Caco-2 (cell line): ENCODE data around the gene MROH2B. TPM values are rescaled to one million over a fixed set of nuclear protein-coding genes. Genes with fewer than 3 reads are reported as not detected.

Experiments
- BruUV-seq: library from RNA; stranded (reverse); fragments of 400-500 nt; replicated peaks from 2 replicates; lab custom pipeline; 2021; lab: Mats Ljungman, UMichigan
- CTCF ChIA-PET: fragments of 300-600 bp; sonication (Branson Sonifier 250); formaldehyde crosslinking; loops from one replicate; lab custom pipeline; 2022; ENCODE audit warnings: antibody characterized with exemption; lab: Charles Lee
- POLR2A ChIA-PET: fragments of 300-600 bp; sonication (Branson Sonifier 250); formaldehyde crosslinking; loops from one replicate; lab custom pipeline; 2022; ENCODE audit warnings: antibody characterized with exemption; lab: Charles Lee
- DNase-seq, 2 experiments: peaks; one replicate each; pipeline versions ENCODE4 v3.0.0 to v3.0.0-alpha.2; 2020 to 2022
- H3K27me3 ChIP-seq: replicated peaks from 2 replicates; pipeline ENCODE4 v1.6.0; 2011; ENCODE audit warnings: low read length; ENCODE audit not compliant: control insufficient read depth, insufficient read depth
- H3K36me3 ChIP-seq: 2 replicates; pipeline ENCODE4 v1.5.1; 2011; ENCODE audit warnings: low read length; ENCODE audit not compliant: control insufficient read depth, insufficient read depth
- H3K4me1 ChIP-seq: fragments of 250-450 bp; sonication (Bioruptor Pico); 2 replicates; pipeline ENCODE4 v1.5.1; 2020; ENCODE audit warnings: mild to moderate bottlenecking
- H3K4me3 ChIP-seq: 2 replicates; pipeline ENCODE4 v1.5.1; 2011; ENCODE audit warnings: low read depth, mild to moderate bottlenecking, control low read depth, low read length
- H3K9me3 ChIP-seq: fragments of 250-450 bp; sonication (Bioruptor Pico); 2 replicates; pipeline ENCODE4 v1.5.1; 2020; ENCODE audit warnings: mild to moderate bottlenecking, moderate library complexity
- H3K27ac Mint-ChIP-seq: one replicate; pipeline ENCODE4 v1.8.0; 2022; ENCODE audit warnings: mixed read lengths; ENCODE audit not compliant: unreplicated experiment
- H3K27me3 Mint-ChIP-seq: one replicate; pipeline ENCODE4 v1.8.0; 2022; ENCODE audit warnings: mixed read lengths; ENCODE audit not compliant: insufficient read depth, unreplicated experiment
- H3K36me3 Mint-ChIP-seq: one replicate; pipeline ENCODE4 v1.8.0; 2022; ENCODE audit warnings: mild to moderate bottlenecking, mixed read lengths; ENCODE audit not compliant: insufficient read depth, unreplicated experiment
- H3K4me1 Mint-ChIP-seq: one replicate; pipeline ENCODE4 v1.8.0; 2022; ENCODE audit warnings: low read depth, mixed read lengths; ENCODE audit not compliant: unreplicated experiment
- H3K4me3 Mint-ChIP-seq: one replicate; pipeline ENCODE4 v1.8.0; 2022; ENCODE audit warnings: mild to moderate bottlenecking, moderate library complexity, mixed read lengths; ENCODE audit not compliant: unreplicated experiment
- H3K9me3 Mint-ChIP-seq: one replicate; pipeline ENCODE4 v1.8.0; 2022; ENCODE audit warnings: mixed read lengths; ENCODE audit not compliant: unreplicated experiment
- CTCF ChIP-seq, 2 experiments: fragments of 200-600 bp in 1 of 2; IDR thresholded peaks; 1 replicate in 1 of 2; 2 replicates in 1 of 2; pipeline versions ENCODE4 v1.5.1 to v1.8.0; 2011 to 2022; ENCODE audit warnings: antibody characterized with exemption in 1 of 2, control low read depth in 1 of 2, inconsistent platforms in 1 of 2, low read depth in 1 of 2, low read length in 1 of 2, mild to moderate bottlenecking in 1 of 2, moderate library complexity in 1 of 2; ENCODE audit not compliant: insufficient read depth in 1 of 2, severe bottlenecking in 1 of 2, unreplicated experiment in 1 of 2
- intact Hi-C: fragments of 100-400 bp; cut with micrococcal nuclease; formaldehyde crosslinking; loops from one replicate; pipeline ENCODE4 v1.10.0; 2022; ENCODE audit not compliant: unreplicated experiment
- total RNA-seq: library from RNA; stranded (reverse); gene quantifications from 2 replicates; pipeline ENCODE4 v1.2.3, GENCODE V29; 2022

The MROH2B gene
- total RNA-seq, 1 experiment from 2014 or later = not detected

GRCh38 chr5:40999142-40999541, 72.0 kb downstream of the MROH2B start:
- intact Hi-C loops = no loop called here
- no peak for TF ChIP-seq CTCF (IDR thresholded peaks at IDR 0.05; ENCODE audit: insufficient read depth in 1 of 2, low read depth in 1 of 2, low read length in 1 of 2, severe bottlenecking in 1 of 2, unreplicated experiment in 1 of 2)
- no TSS peak for BruUV-seq
- Histone ChIP-seq H3K36me3 (no peaks in the 10 kb centered on the region), H3K4me1 (no peaks in the 10 kb centered on the region), H3K9me3 (no peaks in the 10 kb centered on the region), H3K27me3 (no peaks in the 10 kb centered on the region), H3K4me3 (no peak overlapping the region)
- H3K27me3 Mint-ChIP-seq = peaks cover 7% of the 10 kb centered on the region
- H3K4me3 Mint-ChIP-seq = no peak overlapping the region
- DNase-seq = no peak
- no peaks in the 10 kb centered on the region for H3K36me3 Mint-ChIP-seq
- no peaks in the 10 kb centered on the region for H3K4me1 Mint-ChIP-seq
- H3K27ac Mint-ChIP-seq = no peak overlapping the region
- no peaks in the 10 kb centered on the region for H3K9me3 Mint-ChIP-seq
- CTCF ChIA-PET = no interaction called here
- POLR2A ChIA-PET = no interaction called here

- no peak overlapping the region for H3K4me3 Mint-ChIP-seq
- intact Hi-C loops = no loop called here
- BruUV-seq = no TSS peak
- H3K36me3 Mint-ChIP-seq = no peaks in the 10 kb centered on the region
- Histone ChIP-seq H3K4me3 (no peak overlapping the region), H3K27me3 (no peaks in the 10 kb centered on the region), H3K4me1 (no peaks in the 10 kb centered on the region), H3K9me3 (no peaks in the 10 kb centered on the region), H3K36me3 (no peaks in the 10 kb centered on the region)
- no peaks in the 10 kb centered on the region for H3K9me3 Mint-ChIP-seq
- no peak overlapping the region for H3K27ac Mint-ChIP-seq
- ChIA-PET CTCF (no interaction called here), POLR2A (no interaction called here)
- H3K4me1 Mint-ChIP-seq = no peaks in the 10 kb centered on the region
- H3K27me3 Mint-ChIP-seq = peaks cover 9% of the 10 kb centered on the region
- no peak for TF ChIP-seq CTCF (IDR thresholded peaks at IDR 0.05; ENCODE audit: insufficient read depth in 1 of 2, low read depth in 1 of 2, low read length in 1 of 2, severe bottlenecking in 1 of 2, unreplicated experiment in 1 of 2)
- DNase-seq = no peak
Measured at GRCh38 chr5:40995801-40996586, 75.1 kb downstream of the MROH2B start.

- H3K27me3 Mint-ChIP-seq = peaks cover 3% of the 10 kb centered on the region
- no peaks in the 10 kb centered on the region for H3K36me3 ChIP-seq
- no peaks in the 10 kb centered on the region for H3K9me3 Mint-ChIP-seq
- no peaks in the 10 kb centered on the region for H3K36me3 Mint-ChIP-seq
- DNase-seq = no peak
- H3K9me3 ChIP-seq = no peaks in the 10 kb centered on the region
- H3K4me3 Mint-ChIP-seq = no peak overlapping the region
- CTCF ChIA-PET = no interaction called here
- POLR2A ChIA-PET = no interaction called here
- no peaks in the 10 kb centered on the region for H3K27me3 ChIP-seq
- H3K27ac Mint-ChIP-seq = no peak overlapping the region
- intact Hi-C loops = no loop called here
- no peaks in the 10 kb centered on the region for H3K4me1 ChIP-seq
- no TSS peak for BruUV-seq
- no peaks in the 10 kb centered on the region for H3K4me1 Mint-ChIP-seq
- TF ChIP-seq CTCF (IDR thresholded peaks at IDR 0.05; ENCODE audit: insufficient read depth in 1 of 2, low read depth in 1 of 2, low read length in 1 of 2, severe bottlenecking in 1 of 2, unreplicated experiment in 1 of 2) = no peak
- no peak overlapping the region for H3K4me3 ChIP-seq
Measured at GRCh38 chr5:40991981-40992559, 79.1 kb downstream of the MROH2B start.
